Mammary epithelial cell (primary cell): ENCODE results near the gene OAS2.

ENCODE experiments used
- EZH2 ChIP-seq: IDR thresholded peaks from 2 replicates; pipeline ENCODE4 v1.6.1; 2012; ENCODE audit warnings: low read length, inconsistent platforms, borderline replicate concordance
- TF ChIP-seq, protein P1 (sequence below), 2 donors: IDR thresholded peaks in 1 of 2; conservative IDR thresholded peaks in 1 of 2; 2 replicates each; pipeline ENCODE4 v1.5.1; 2011 to 2012; ENCODE audit warnings: inconsistent platforms in 2 of 2, low read length in 2 of 2, mild to moderate bottlenecking in 2 of 2, control low read depth in 1 of 2, low read depth in 1 of 2; ENCODE audit not compliant: insufficient read depth in 1 of 2; ENCODE audit errors: extremely low read depth in 1 of 2

DNA sequence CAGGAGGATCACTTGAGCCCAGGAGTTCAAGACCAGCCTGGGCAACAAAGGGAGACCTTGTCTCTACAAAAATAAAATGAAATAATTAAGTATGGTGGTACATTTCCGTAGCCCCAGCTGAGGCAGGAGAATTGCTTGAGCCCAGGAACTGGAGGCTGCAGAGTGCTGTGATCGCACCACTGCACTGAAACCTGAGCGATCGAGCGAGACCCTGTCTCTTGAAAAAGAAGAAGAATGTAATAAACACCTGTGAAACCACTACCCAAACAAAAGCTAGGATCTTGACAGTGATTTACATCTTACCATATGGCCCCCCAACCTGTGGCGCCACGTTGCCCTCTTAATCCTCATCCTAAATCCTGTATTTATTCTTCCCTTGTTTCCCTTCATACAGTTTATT lies 72.5 kb downstream of the OAS2 start:
- TF ChIP-seq, protein P1, sequence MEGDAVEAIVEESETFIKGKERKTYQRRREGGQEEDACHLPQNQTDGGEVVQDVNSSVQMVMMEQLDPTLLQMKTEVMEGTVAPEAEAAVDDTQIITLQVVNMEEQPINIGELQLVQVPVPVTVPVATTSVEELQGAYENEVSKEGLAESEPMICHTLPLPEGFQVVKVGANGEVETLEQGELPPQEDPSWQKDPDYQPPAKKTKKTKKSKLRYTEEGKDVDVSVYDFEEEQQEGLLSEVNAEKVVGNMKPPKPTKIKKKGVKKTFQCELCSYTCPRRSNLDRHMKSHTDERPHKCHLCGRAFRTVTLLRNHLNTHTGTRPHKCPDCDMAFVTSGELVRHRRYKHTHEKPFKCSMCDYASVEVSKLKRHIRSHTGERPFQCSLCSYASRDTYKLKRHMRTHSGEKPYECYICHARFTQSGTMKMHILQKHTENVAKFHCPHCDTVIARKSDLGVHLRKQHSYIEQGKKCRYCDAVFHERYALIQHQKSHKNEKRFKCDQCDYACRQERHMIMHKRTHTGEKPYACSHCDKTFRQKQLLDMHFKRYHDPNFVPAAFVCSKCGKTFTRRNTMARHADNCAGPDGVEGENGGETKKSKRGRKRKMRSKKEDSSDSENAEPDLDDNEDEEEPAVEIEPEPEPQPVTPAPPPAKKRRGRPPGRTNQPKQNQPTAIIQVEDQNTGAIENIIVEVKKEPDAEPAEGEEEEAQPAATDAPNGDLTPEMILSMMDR (conservative IDR thresholded peaks at IDR 0.05 in 1 of 2, IDR thresholded peaks at IDR 0.05 in 1 of 2; ENCODE audit: extremely low read depth in 1 of 2, insufficient read depth in 1 of 2, low read depth in 1 of 2, low read length in 2 of 2) = no peak
- TF ChIP-seq EZH2 = no peak
